HG03442 (cell line): ENCODE data around the gene KLC4.
"Not testable (repeated sequence)": the region's sequence is repeated elsewhere in the genome, so short reads cannot be mapped to it uniquely, and the experiment has no call there.

Experiments used
- ATAC-seq: cut with Tn5 transposase; IDR thresholded peaks from one replicate; pipeline ENCODE4 v1.9.1; 2021; ENCODE audit warnings: mild to moderate bottlenecking, moderate library complexity; ENCODE audit not compliant: unreplicated experiment

KLC4 gene

DNA sequence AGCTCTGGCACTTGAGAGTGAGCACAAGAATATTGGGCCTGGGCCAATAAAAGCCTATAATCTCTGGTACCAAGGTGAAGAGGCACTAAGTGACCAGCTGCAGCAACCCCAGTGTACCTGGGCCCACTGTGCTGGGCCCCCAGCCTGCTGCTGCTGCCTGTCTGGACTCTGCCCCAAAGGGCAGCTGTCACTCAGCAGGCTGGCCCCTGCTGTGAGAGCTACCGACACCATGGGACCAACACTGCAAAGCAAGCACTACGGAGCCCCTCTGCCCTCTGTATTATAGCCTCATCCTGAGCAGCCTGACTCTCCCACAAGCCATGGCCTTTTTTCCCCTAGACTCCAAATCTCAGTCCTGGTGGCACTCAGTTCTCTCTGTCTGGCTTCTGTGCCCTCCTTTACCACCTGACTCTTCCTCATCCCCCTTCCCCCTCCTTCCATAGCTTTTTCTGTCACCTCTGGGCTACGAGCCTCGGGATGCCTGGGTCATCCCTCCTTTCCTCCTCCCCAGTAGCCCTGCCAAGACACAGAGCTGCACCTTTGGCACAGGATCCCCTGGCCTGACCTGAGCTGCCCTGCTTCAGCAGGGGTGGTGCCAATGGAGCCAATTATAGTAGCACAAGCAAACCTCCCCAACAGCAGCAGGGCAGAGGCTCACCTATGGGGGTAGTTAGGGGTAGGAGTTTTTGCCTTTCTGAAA lies 23.8 kb upstream of the KLC4 start:
- ATAC-seq: no peak

DNA sequence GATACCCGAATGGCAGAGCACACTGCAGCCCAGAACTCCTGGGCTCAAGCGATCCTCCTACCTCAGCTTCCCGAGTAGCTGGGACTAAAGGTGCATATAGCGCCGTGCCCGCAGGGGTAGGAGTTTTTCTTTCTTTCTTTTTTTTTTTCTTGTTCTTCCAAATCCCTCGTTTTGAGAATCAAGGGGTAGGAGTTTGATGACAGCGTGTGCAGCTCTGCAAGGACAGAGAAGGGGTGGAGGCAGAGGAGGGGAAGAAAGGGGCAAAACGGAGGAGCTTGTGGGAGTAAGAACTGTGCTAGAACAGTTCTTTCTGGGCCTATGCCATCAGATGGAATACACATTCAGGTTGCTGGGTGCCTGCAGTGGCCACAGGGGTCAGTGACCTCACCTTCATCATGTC lies 22.7 kb upstream of the KLC4 start:
- no peak for ATAC-seq

DNA sequence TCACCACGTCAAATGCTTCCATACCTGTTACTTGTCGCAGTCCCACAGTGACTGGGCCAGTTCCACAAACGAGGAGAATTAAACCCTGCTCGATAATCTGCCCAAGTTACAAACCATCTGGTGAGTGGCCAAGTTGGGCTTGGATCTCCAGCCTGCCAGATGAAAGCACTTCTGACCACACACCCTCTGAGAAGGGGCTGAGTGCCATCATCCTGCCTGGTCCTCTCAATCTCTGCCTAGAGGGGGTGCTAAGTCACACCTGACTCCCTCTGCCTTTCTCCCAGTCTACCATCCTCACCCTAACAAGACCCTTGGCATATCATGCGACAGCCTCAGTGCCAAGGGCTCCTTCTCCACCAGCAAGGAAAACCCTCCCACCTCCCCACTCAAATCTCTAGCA lies 22.2 kb upstream of the KLC4 start:
- ATAC-seq: no peak

DNA sequence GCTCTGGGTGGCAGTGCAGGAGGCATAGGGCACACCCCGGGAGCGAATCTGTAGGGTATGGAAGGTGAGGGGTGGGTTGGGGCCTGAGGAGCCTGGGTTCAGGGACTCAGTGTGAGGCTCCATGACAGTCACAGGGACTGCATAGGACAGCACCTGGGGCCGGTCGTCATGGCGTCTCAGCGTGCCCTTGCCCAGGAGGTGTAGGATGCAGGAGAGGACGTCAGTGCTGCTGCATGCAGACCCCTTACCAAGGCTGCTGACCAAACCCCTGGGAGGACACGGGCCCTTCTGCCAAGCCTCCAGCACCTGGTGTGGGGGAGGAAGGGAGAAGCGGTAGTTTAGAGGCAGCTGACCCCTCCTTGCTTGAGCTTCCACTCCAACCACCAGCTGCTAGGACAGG lies 21.7 kb upstream of the KLC4 start:
- ATAC-seq: no peak

DNA sequence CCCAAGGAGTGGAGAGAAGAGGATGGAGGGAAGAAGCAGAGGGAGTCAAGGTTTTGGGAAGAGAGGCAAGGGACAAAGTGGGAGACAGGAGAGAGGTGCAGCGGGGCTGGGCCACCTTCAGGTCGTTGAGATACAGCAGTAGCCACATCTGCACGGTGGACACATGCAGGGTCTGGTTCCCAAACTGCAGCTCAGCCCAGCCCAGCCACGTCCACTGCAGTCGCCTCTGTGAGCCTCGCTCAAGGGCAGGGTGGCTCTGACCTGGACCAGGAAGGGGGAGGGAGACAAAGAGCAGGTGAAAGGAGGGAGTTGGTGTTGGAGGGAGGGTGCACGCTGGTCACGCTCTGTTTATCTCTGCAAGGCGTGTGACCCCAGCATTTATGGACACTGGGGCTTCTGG lies 20.7 kb upstream of the KLC4 start:
- ATAC-seq: no peak

DNA sequence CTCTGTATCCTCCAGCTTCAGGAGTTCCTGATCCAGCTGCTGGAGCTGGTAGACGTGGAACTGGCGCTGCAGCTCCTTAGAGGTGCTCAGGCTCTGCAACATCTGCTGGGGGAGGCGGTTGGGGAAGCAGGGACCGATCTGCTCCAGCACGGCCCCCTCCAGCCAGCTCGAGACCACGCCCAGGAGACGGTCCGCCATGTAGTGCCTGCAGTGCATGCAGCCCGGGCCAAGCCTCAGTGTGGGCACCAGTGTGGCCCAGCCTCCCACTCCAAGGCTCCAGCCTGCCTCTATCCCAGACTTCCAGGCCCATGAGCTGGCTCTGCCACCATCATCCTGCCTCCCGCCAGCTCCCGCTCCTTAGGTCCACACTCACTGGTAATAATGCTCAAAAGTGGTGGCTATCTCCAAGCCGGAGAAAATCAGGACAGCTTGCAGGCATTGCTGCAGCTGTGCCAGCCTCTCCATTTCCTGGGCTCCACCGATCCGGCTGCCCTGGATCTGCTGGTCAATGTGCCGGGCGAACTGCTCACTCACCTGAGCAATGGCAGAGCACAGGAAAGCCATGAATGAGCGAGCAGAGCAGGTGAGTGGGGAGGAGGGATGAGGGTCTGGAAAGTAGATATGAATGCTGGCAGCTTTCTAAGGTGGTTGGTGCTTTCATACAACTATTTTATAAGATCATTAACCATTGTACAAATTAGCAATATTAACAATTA lies 18.7 kb upstream of the KLC4 start:
- no peak for ATAC-seq

DNA sequence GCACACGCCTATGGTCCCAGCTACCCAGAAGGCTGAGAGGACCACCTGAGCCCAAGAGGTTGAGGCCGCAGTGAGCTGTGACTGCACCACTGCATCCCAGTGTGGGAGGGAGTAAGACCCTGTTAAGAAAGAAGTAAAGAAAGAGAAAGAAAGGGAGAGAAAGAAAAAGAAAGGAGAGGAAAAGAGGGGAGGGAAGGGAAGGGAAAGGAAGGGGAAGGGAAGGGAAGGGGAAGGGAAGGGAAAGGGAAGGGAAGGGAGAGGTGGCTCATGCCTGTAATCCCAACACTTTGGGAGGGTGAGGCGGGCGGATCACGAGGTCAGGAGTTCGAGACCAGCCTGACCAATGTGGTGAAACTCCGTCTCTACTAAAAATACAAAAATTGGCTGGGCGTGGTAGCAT lies 18.0 kb upstream of the KLC4 start:
- not testable (repeated sequence) for ATAC-seq

DNA sequence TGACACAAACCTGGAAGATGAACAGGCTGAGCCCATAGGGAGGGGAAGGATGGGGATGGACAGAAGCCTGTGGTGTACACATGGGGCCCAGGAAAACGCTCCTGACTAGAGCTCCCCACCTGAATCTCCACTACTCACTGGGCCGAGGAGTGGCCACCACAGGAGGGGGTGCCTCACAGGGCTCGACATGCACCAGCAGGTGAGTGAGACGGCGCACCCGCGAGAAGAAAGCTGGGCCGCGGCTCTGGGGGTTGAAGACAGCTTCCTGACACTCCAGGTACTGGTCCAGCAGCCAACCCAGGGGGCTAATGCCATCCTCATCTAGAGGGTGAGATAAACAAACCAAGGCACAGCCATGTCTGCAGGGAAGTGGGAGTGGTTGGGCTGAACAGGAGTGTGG lies 16.1 kb upstream of the KLC4 start:
- no peak for ATAC-seq

DNA sequence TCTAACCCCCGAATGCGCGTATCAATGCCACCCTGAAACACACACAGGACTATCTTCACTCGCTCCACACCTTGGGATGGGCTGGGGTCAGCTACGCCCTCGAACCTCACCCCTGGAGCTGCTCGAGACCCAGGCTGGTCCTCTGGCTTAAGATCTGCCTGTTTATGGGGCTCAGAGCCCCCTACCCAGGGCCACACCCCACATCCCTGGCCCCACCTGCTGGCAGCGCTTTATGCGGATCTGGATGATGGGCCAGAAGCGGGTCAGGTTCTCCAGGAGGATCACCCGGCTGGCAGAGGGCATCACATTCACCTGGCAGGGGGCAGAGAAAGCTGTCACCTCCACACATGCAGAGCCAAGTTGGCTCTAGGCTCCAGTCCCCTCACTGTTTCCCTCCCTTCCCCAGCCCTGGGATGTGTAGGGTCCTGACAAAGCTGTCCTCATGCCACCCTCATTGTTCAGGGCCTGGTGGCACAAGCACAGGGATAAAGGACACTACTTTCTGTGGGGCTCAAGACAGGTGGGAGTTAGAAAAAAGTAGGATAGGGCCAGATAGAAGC lies 14.0 kb upstream of the KLC4 start:
- no peak for ATAC-seq

DNA sequence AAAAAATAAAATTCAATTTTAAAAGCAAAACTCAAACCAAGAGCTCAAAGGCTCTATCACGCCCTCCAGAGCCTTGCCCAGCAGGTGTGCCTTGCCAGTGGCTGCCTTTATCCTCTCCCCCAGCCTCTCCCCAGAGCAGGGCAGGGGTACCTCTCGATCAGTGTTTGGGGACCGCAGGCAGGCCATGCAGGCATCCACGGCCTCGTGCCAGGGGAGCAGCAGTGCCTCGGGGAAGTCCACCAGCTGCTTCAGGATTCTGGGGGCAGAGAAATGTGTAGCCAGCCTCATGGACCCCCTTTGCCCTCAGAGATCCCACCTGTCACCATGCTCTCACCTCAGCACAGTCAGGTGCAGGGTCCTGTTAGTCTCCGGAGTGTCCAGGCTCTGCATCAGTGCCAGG lies 11.4 kb upstream of the KLC4 start:
- ATAC-seq: no peak

DNA sequence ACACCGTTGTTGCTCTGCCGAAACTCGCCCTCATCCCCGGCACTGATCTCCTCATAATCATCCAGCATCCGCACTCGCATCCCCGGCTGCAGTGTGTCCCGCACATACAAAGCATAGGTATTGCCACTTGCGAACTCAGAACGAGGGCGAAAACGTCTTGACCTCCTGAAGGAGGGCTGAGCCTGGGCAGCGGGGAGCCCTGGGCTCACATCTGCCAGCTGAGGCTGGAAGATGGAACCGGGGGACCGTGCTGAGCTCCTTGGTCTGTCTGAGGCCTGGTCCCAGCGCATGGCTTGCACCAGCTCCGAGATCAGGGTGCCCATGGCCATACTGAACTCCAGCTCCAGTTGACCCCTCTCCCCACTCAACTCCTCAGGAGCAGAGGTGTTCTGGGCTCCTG lies 8.4 kb upstream of the KLC4 start:
- no peak for ATAC-seq

DNA sequence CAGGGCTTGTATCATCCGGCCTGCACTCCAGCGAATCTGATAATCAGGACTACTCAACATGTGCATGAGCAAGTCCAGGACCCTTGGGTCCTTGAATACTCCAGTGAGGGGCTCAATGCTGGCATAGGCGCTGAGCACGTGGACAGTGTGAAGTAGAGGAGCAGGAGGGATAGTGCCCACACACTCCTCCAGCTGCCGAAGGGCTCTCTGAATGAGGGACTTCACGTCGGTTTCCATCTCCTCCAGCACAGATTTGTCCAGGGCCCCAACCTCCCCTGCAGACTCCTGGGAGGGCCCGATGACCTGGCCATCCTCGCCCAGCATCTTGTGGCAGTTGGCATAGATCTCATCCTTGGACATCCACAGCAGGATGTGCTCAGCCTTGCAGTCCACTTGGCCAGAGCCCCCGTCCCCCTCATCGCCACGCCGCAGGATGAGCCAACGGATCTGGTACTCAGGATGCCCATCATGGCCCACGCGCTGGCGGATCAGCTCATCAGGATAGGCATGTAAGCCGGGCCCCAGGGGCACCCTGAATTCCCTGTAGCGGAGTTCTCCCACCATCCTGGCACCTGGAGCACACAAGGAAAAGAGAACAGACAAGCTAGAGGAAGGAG lies 7.1 kb upstream of the KLC4 start:
- ATAC-seq: no peak

DNA sequence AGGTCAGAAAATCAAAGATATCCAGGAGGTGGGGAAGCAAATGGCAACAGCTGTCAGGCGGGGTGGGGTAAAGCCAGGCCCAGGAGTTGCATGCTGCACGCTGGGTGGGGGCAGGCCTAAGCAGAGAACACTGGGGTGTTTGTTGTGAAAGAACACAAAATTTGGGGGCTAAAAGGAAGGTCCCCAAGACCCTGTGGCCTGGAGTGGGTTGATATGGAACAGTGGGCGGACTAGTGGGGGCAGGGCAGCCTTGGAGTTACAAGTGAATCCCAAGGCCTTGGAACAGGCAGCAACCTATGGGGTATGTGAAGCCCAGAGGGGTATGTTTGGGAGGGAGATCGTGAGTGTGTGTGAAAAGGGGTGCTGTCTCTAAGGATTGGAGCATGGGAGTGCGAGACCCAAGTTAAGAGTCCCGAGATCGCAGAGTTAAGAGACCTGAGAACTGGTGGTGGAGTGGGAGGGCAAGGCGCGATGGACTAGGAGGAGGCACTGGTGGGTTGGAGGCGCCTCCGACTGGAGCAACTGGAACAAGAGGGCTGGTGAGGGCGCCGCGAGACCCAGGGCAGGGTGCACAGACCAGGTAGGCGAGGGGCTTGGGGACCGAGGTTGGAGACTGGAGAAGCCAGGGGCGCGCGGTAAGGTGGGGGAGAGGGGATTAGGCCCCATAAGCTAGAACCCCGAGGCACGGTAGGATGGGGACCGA lies 6.4 kb upstream of the KLC4 start:
- ATAC-seq: peak; percentile 3

DNA sequence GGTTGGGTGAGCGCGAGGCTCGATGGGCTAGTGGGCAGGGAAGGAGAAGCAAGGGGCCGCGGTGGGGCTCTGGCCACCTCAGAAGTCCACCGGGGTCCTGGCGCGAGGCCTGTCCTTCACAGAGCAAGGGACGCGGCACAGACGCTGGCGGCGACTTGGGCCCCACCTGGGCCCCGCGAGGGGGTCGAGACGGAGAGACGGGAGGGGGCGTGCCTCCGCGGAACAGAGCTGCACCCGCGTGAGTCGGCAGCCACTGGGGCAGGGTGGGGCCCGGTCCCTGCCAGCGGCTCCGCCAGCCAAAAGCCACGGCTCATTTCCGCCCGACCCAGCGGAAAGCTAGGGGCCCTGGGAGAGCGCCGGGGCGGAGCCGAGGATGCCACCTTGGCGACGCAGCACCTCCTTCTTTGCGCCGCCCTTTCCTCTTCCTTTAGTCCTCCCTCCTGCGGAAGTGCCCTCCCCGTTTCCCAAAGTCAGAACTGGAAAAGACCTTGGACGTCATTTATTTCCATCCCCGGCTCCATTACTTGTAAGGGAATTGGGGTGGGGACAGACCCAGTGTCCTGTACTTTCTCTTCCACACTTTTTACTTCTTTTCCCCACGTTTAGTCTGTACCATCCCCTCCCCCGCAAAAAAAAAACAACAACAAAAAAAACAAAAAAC lies 5.8 kb upstream of the KLC4 start, which contains the start of gene CUL7:
Gene CUL7, minus strand, starts transcription at position 307 of the 661 bp plus-strand sequence. CDS start 1,063 bp downstream, outside the sequence.
- ATAC-seq: peak; percentile 84

DNA sequence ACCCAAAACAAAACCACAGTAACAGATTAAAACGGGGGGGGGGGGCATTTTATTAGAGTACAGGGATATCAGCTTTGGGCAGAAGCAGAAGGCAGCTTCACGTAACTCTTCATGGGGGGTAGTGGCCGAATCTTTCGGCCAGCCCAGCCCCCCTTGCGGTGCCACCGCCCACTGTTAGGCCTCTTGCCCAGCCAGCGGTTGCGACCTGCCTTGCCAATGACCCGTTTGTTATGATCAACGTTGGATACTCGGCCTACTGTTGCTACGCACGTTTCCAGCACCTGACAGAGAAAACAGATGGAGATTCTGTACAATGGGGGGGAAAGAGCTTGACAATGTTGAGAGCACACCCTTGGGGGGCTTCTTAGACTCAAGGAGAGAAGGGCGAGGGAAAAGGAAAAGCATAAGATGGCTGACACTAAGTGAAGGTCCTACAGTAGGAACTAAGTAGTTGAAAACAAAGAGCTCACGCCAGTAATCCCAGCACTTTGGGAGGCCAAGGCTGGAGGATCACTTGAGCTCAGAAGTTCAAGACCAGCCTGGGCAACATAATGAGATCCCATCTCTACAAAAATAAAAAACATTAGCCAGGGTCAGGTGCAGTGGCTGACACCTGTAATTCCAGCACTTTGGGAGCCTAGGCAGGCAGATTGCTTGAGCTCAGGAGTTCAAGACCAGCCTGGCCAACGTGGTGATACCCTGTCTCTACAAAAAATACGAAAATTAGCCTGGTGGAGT lies 5.1 kb upstream of the KLC4 start:
- no peak for ATAC-seq

DNA sequence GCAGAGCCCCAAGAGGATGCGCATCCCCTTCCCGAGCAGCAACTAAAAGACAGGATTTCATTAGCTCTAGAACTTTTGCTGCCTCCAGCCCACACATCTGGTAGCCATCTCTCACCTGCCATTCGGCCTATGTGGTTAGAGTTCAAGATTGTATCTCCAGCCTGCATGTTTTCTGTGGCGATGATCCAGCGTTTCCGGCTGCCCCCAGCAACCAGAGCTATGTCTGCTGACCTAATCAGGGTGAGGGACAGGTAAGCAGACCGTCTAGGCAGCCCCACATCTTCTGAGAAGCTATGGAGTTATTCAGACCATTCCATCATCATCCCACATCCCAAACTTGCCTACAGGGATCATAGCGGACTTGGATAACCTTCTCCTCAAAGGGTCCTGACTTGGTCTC lies 3.5 kb upstream of the KLC4 start:
- ATAC-seq: no peak

DNA sequence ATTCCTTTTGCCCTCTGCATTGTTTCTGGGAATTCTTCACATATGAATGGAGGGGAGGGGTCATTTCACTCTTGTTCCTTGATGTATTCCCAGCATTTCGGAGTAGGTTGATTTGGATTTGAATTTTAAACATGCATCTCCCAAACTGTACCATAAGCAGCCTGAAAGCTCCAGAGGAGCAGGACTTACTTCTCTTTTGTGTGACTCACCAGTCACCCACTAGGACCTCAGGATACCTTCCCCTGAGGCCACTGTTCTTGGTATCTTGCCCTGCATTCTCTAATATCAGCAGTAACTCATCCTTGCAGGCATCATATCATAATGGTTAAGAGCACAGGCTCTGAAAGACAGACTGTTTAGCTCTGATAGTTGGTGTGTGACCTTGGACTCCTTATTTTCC lies 900 bp upstream of the KLC4 start:
- ATAC-seq: no peak

DNA sequence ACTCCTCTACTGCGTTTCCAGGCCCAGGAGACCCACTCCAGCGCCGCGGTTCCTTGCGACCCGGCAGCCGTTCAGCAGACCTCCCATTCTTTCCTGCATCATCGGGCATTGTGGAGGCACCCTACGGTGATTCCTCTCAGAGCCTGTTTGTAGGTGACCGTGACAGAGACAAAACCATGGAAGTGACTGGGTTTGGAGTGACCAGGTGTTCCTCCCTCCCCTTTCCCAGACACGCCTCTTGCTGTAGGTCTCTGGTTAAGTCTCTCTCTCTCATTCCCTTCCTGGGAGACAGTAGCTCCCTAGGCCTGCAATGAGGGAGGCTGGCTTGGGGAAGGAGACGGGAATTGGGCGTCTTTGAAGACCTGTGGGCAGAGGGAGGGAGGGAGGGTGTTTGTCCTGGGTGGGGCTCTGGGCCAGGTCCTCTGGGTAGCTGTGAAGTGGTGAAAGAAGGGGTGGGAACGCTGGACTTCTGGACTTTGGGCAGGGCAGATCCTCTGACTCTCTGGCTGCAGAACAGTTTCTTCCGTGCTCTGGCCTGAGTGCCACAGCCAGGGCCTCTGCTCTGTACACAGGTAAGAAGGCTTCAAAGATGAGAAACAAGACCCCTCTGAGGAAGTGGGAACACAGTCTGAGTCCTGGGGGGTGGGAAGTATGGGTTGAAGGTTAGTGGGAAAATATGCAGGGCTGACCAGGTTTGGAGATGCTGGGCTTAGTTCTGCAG lies 763 bp downstream of the KLC4 start:
- ATAC-seq: no peak
